Endothelial cell of umbilical vein (primary cell): ENCODE data around the gene NAT10. TPM values are rescaled to one million over a fixed set of nuclear protein-coding genes. Genes with fewer than 3 reads are reported as not detected.

Source experiments
- BruUV-seq: library from RNA; stranded (reverse); fragments of 400-500 nt; replicated peaks from 2 replicates; lab custom pipeline; 2021; lab: Mats Ljungman, UMichigan
- CTCF ChIA-PET: fragments of 300-600, 350-600 bp; sonication (Branson Sonifier 250); formaldehyde crosslinking; loops from one replicate; lab custom pipeline; 2021; ENCODE audit warnings: antibody characterized with exemption, inconsistent platforms; lab: Charles Lee
- POLR2A ChIA-PET: fragments of 300-600, 350-600 bp; sonication (Branson Sonifier 250); formaldehyde crosslinking; loops from one replicate; lab custom pipeline; 2021; ENCODE audit warnings: antibody characterized with exemption, inconsistent platforms; lab: Charles Lee
- DNase-seq: peaks from one replicate; pipeline ENCODE4 v3.0.0-alpha.2; 2011; ENCODE audit warnings: low read depth, low spot score
- FAIRE-seq: peaks from 2 replicates; lab custom pipeline; 2011; peaks lifted over from hg19 to GRCh38; lab: Jason Lieb, UNC
- H2AFZ ChIP-seq: 2 replicates; pipeline ENCODE4 v1.6.0; 2012; ENCODE audit warnings: low read depth, low read length, control low read depth, inconsistent platforms
- H3K27ac ChIP-seq: 2 replicates; pipeline ENCODE4 v1.5.1; 2011; ENCODE audit warnings: low read depth, mild to moderate bottlenecking, control low read depth, low read length, moderate library complexity; ENCODE audit not compliant: insufficient read depth
- H3K27me3 ChIP-seq, 2 experiments: 2 replicates each; pipeline versions ENCODE4 v1.6.0 to v1.6.1; 2011; ENCODE audit warnings: low read length in 2 of 2, mixed read lengths in 1 of 2; ENCODE audit not compliant: control insufficient read depth in 2 of 2, insufficient read depth in 2 of 2
- H3K36me3 ChIP-seq, 2 experiments: 2 replicates in 1 of 2; 3 replicates in 1 of 2; pipeline ENCODE4 v1.5.1; 2011; ENCODE audit warnings: low read length in 2 of 2, mild to moderate bottlenecking in 1 of 2, moderate library complexity in 1 of 2; ENCODE audit not compliant: control insufficient read depth in 2 of 2, insufficient read depth in 2 of 2; ENCODE audit errors: extremely low read depth in 1 of 2
- H3K4me1 ChIP-seq: 3 replicates; pipeline ENCODE4 v1.5.1; 2011; ENCODE audit warnings: mild to moderate bottlenecking, low read length; ENCODE audit not compliant: control insufficient read depth, insufficient read depth; ENCODE audit errors: extremely low read depth
- H3K4me2 ChIP-seq: 2 replicates; pipeline ENCODE4 v1.6.1; 2011; ENCODE audit warnings: low read length, control low read depth, mixed read lengths; ENCODE audit not compliant: insufficient read depth
- H3K4me3 ChIP-seq, 3 experiments: fragments of 200-600 bp in 1 of 3; sonication (generic), shearing (Covaris generic) in 1 of 3; replicated peaks in 1 of 3; 2 replicates each; pipeline ENCODE4 v1.5.1; 2011 to 2016; ENCODE audit warnings: control low read depth in 3 of 3, low read length in 3 of 3, mild to moderate bottlenecking in 2 of 3, inconsistent platforms in 1 of 3, low read depth in 1 of 3, moderate library complexity in 1 of 3; ENCODE audit not compliant: insufficient read depth in 1 of 3
- H3K79me2 ChIP-seq: 2 replicates; pipeline ENCODE4 v1.6.0; 2012; ENCODE audit warnings: low read length, inconsistent platforms; ENCODE audit not compliant: control insufficient read depth, insufficient read depth
- H3K9ac ChIP-seq: replicated peaks from 2 replicates; pipeline ENCODE3; 2011; ENCODE audit warnings: low read length, control low read depth; ENCODE audit not compliant: insufficient read depth; ENCODE audit errors: extremely low read depth
- H3K9me1 ChIP-seq: replicated peaks from 3 replicates; pipeline ENCODE4 v1.6.0; 2011; ENCODE audit warnings: mild to moderate bottlenecking, low read length; ENCODE audit not compliant: control insufficient read depth, insufficient read depth; ENCODE audit errors: extremely low read depth
- H3K9me3 ChIP-seq: replicated peaks from 2 replicates; pipeline ENCODE4 v1.5.1; 2012; ENCODE audit warnings: low read length, inconsistent platforms; ENCODE audit not compliant: control insufficient read depth, insufficient read depth
- H4K20me1 ChIP-seq: replicated peaks from 2 replicates; pipeline ENCODE3; 2011; ENCODE audit warnings: mild to moderate bottlenecking, low read length; ENCODE audit not compliant: control insufficient read depth, insufficient read depth; ENCODE audit errors: extremely low read depth
- EZH2 ChIP-seq: IDR thresholded peaks from 2 replicates; pipeline ENCODE4 v1.6.1; 2012; ENCODE audit warnings: borderline replicate concordance, low read depth, mild to moderate bottlenecking, moderate library complexity, low read length, inconsistent platforms; ENCODE audit not compliant: severe bottlenecking
- FOS ChIP-seq: IDR thresholded peaks from 2 replicates; pipeline ENCODE4 v1.6.1; 2011; ENCODE audit warnings: mild to moderate bottlenecking, low read length, moderate library complexity, borderline replicate concordance; ENCODE audit not compliant: insufficient read depth
- GATA2 ChIP-seq: IDR thresholded peaks from 2 replicates; pipeline ENCODE4 v1.7.0; 2011; ENCODE audit warnings: low read depth, mild to moderate bottlenecking, moderate library complexity, mixed read lengths, low read length; ENCODE audit not compliant: insufficient read length, insufficient read depth
- JUN ChIP-seq: IDR thresholded peaks from 2 replicates; pipeline ENCODE4 v1.6.1; 2011; ENCODE audit warnings: borderline replicate concordance, low read depth; ENCODE audit not compliant: insufficient read length, insufficient read depth
- MYC ChIP-seq: IDR thresholded peaks from one replicate; pipeline ENCODE4 v1.6.1; 2011; ENCODE audit warnings: mild to moderate bottlenecking, low read depth, low read length
- POLR2A ChIP-seq: IDR thresholded peaks from 2 replicates; pipeline ENCODE4 v1.6.1; 2012; ENCODE audit warnings: low read depth, mild to moderate bottlenecking, control low read depth, low read length
- POLR2AphosphoS5 ChIP-seq: IDR thresholded peaks from 2 replicates; pipeline ENCODE4 v1.6.1; 2012; ENCODE audit warnings: low read depth, mild to moderate bottlenecking, control low read depth, low read length, moderate library complexity; ENCODE audit not compliant: insufficient read depth
- dilution Hi-C: fragments of 300-500 bp; cut with MboI; formaldehyde crosslinking; loops from one replicate; pipeline ENCODE4 v1.15.0; 2019; ENCODE audit warnings: low sequenced_read_pairs; ENCODE audit not compliant: extremely low pct_ligation_motif_present
- intact Hi-C: fragments of 100-400 bp; cut with micrococcal nuclease; formaldehyde crosslinking; loops from one replicate; pipeline ENCODE4 v1.10.0; 2022
- polyA plus RNA-seq, 4 experiments: library from polyadenylated mRNA; depleted of rRNA in 3 of 4; stranded (reverse) in 3 of 4; unstranded in 1 of 4; fragments of >200 nt; gene quantifications; 2 replicates each; pipeline versions ENCODE4 v1.2.1 to v1.2.3, GENCODE V29; 2011 to 2012; ENCODE audit warnings: missing spikeins in 1 of 4
- total RNA-seq: library from RNA; stranded (reverse); gene quantifications from 2 replicates; pipeline ENCODE4 v1.2.3, GENCODE V29; 2021
- TF ChIP-seq, protein P1 (sequence below), 2 donors: IDR thresholded peaks; 1 replicate in 1 of 2; 2 replicates in 1 of 2; pipeline ENCODE4 v1.5.1; 2011; ENCODE audit warnings: low read length in 2 of 2, mild to moderate bottlenecking in 2 of 2, moderate library complexity in 2 of 2, control low read depth in 1 of 2, inconsistent platforms in 1 of 2, low read depth in 1 of 2; ENCODE audit not compliant: insufficient read depth in 1 of 2; ENCODE audit errors: extremely low read depth in 1 of 2
- TF ChIP-seq, protein P2 (sequence below): IDR thresholded peaks from 2 replicates; pipeline ENCODE4 v1.6.1; 2011; ENCODE audit not compliant: insufficient read depth, insufficient read length

The NAT10 gene
- total and polyA plus RNA-seq, 2 donors (not counting 3 experiments of a cell fraction or from before 2014, with no cell fraction given) = 32.0 to 57.6 TPM

DNA sequence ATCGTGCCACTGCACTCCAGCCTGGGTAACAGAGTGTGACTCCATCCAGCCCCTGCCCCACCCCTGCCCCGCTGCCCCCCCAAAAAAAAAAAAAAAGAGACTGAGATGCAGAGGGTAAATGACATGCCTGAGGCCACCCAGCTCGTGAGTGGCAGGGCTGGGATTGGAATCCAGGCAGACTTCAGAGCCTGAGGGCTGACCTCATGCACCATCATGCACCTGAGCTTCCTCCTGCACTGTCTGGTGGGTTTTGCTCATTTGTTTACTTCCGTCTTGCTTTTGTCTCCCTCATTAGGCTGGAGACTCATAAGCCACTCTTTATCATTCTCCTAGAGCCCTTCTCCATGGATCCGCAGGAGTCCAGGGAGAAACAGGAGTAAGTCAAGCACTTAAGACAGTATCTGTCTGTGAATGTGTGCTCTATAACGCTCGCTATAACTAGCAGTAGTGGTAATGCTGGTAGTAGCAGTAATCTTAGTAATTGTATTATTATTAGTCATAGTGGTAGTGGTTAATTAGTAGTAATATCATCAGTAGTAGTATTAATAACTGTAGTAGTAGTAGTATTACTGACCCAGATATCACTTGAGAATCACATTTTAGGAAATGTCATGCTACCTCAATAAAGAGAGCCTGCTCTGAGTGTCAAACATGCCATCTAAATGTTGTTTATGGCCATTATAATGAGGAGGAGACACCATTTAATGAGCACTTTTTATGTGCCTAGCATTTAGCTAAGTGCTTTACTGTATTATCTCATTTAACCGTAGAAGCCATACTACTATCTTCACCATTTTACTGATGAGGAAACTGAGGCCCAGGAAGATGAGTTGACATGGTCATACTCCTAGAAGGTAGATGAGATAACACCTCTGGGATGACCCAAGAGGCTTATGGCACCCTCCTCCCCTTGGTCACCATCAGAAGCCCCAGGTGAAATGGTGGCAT, 85.0 kb downstream of the NAT10 start:
- TF ChIP-seq MYC = no peak
- no peak for TF ChIP-seq POLR2A
- TF ChIP-seq EZH2 = no peak
- TF ChIP-seq, protein P1, sequence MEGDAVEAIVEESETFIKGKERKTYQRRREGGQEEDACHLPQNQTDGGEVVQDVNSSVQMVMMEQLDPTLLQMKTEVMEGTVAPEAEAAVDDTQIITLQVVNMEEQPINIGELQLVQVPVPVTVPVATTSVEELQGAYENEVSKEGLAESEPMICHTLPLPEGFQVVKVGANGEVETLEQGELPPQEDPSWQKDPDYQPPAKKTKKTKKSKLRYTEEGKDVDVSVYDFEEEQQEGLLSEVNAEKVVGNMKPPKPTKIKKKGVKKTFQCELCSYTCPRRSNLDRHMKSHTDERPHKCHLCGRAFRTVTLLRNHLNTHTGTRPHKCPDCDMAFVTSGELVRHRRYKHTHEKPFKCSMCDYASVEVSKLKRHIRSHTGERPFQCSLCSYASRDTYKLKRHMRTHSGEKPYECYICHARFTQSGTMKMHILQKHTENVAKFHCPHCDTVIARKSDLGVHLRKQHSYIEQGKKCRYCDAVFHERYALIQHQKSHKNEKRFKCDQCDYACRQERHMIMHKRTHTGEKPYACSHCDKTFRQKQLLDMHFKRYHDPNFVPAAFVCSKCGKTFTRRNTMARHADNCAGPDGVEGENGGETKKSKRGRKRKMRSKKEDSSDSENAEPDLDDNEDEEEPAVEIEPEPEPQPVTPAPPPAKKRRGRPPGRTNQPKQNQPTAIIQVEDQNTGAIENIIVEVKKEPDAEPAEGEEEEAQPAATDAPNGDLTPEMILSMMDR (IDR thresholded peaks at IDR 0.05; ENCODE audit: extremely low read depth in 1 of 2, insufficient read depth in 1 of 2, low read depth in 1 of 2, low read length in 2 of 2) = no peak
- TF ChIP-seq, protein P2, sequence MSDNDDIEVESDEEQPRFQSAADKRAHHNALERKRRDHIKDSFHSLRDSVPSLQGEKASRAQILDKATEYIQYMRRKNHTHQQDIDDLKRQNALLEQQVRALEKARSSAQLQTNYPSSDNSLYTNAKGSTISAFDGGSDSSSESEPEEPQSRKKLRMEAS = no peak
- TF ChIP-seq FOS = no peak
- no peak for TF ChIP-seq GATA2
- no peak for TF ChIP-seq JUN
- no peak for TF ChIP-seq POLR2AphosphoS5
- Histone ChIP-seq H3K9ac (no peak overlapping the region), H3K9me3 (no peaks in the 10 kb centered on the region), H3K36me3 (no peaks in the 10 kb centered on the region), H3K27me3 (peaks cover 2 to 3% of the 10 kb centered on the region in 2 experiments), H3K4me2 (no peak overlapping the region), H3K4me3 (no peak overlapping the region), H2AFZ (no peak overlapping the region), H3K79me2 (no peaks in the 10 kb centered on the region), H4K20me1 (no peaks in the 10 kb centered on the region), H3K27ac (no peak overlapping the region), H3K4me1 (no peaks in the 10 kb centered on the region), H3K9me1 (no peaks in the 10 kb centered on the region)
- DNase-seq (no peak), FAIRE-seq (no peak)
- dilution Hi-C loops = no loop called here
- no TSS peak for BruUV-seq
- CTCF ChIA-PET = interaction anchor here (1.0 to 1.2 kb wide), 2 partner anchors 11 to 16 kb away, joined by 3 to 5 read pairs; no protein-coding TSS in a partner anchor
- POLR2A ChIA-PET = no interaction called here
- intact Hi-C loops = no loop called here
